A549 (cell line): ENCODE data around the gene PLOD2. TPM values are rescaled to one million over a fixed set of nuclear protein-coding genes. Genes with fewer than 3 reads are reported as not detected.

Source experiments
- ATAC-seq, 2 experiments: fragments of 200-7000 bp in 1 of 2; fragments of >200 bp in 1 of 2; cut with Nextera tagmentation in 1 of 2; cut with Tn5 transposase in 1 of 2; 3 replicates each; pipeline versions ENCODE4 v1.8.0 to v1.9.1; 2018 to 2020; ENCODE audit warnings: mild to moderate bottlenecking in 1 of 2, moderate library complexity in 1 of 2
- CTCF ChIA-PET: fragments of 300-600 bp; sonication (Branson Sonifier 250); formaldehyde crosslinking; extraction: SDS; loops from one replicate; lab custom pipeline; 2021; ENCODE audit warnings: antibody characterized with exemption, inconsistent platforms; lab: Yijun Ruan, JAX
- POLR2A ChIA-PET: fragments of 350-600 bp; formaldehyde crosslinking; extraction: SDS; loops from one replicate; lab custom pipeline; 2021; ENCODE audit warnings: antibody characterized with exemption, inconsistent platforms; lab: Yijun Ruan, JAX
- DNase-seq, 2 experiments: peaks; one replicate each; pipeline versions ENCODE4 v3.0.0 to v3.0.0-alpha.2; 2011 to 2016; ENCODE audit warnings: low read depth in 1 of 2, low spot score in 1 of 2
- FAIRE-seq: peaks from 2 replicates; lab custom pipeline; 2011; peaks lifted over from hg19 to GRCh38; lab: Jason Lieb, UNC
- H3K27ac ChIP-seq, 2 experiments: fragments of >200 bp; sonication (Bioruptor Twin); formaldehyde crosslinking; 3 replicates each; pipeline ENCODE4 v1.5.1; 2016 to 2017
- H3K4me1 ChIP-seq: fragments of >200 bp; sonication (Bioruptor Twin); formaldehyde crosslinking; 3 replicates; pipeline ENCODE4 v1.6.1; 2016
- H3K4me2 ChIP-seq: fragments of >200 bp; sonication (Bioruptor Twin); formaldehyde crosslinking; 3 replicates; pipeline ENCODE4 v1.6.1; 2016
- H3K4me3 ChIP-seq: fragments of >200 bp; sonication (Bioruptor Twin); formaldehyde crosslinking; 3 replicates; pipeline ENCODE4 v1.5.1; 2016
- H3K9me3 ChIP-seq: fragments of >200 bp; sonication (Bioruptor Twin); formaldehyde crosslinking; 3 replicates; pipeline ENCODE4 v1.6.1; 2016
- CBX8 ChIP-seq: fragments of 200-600 bp; sonication (generic); IDR thresholded peaks from 2 replicates; pipeline ENCODE4 v1.6.1; 2016
- CEBPB ChIP-seq, 2 experiments: fragments of >200 bp in 1 of 2; sonication (Bioruptor Twin) in 1 of 2; formaldehyde crosslinking in 1 of 2; IDR thresholded peaks; 2 replicates each; pipeline ENCODE4 v1.6.1; 2012 to 2016
- CHD4 ChIP-seq: fragments of 200-600 bp; sonication (generic); IDR thresholded peaks from 2 replicates; pipeline ENCODE4 v1.6.1; 2016; ENCODE audit warnings: antibody characterized with exemption, mild to moderate bottlenecking, borderline replicate concordance
- EHMT2 ChIP-seq: fragments of 200-600 bp; sonication (generic); IDR thresholded peaks from 2 replicates; pipeline ENCODE4 v1.6.1; 2016; ENCODE audit warnings: antibody characterized with exemption, low read depth, mild to moderate bottlenecking, moderate library complexity
- EP300 ChIP-seq, 2 experiments: fragments of >200 bp; sonication (Bioruptor Twin); formaldehyde crosslinking; IDR thresholded peaks; 2 replicates in 1 of 2; 3 replicates in 1 of 2; pipeline ENCODE4 v1.6.1; 2016 to 2017
- ESRRA ChIP-seq: fragments of 150-350 bp; IDR thresholded peaks from 2 replicates; pipeline ENCODE4 v1.6.1; 2014; ENCODE audit warnings: mild to moderate bottlenecking, low read length, borderline replicate concordance
- FOSL2 ChIP-seq, 2 experiments: fragments of 450-650 bp in 1 of 2; fragments of >200 bp in 1 of 2; sonication (Bioruptor Twin) in 1 of 2; formaldehyde crosslinking; IDR thresholded peaks; 2 replicates each; pipeline versions ENCODE4 v1.5.0 to v1.6.1; 2016 to 2020; ENCODE audit warnings: mild to moderate bottlenecking in 1 of 2, moderate library complexity in 1 of 2
- HDAC2 ChIP-seq: fragments of 200-600 bp; sonication (generic); IDR thresholded peaks from 2 replicates; pipeline ENCODE4 v1.6.1; 2016
- HOXB13 ChIP-seq: fragments of 250-450 bp; sonication (Bioruptor Pico); IDR thresholded peaks from 2 replicates; pipeline ENCODE4 v1.5.0; 2020; ENCODE audit warnings: low read depth, mild to moderate bottlenecking, moderate library complexity
- JUN ChIP-seq, 2 experiments: fragments of >200 bp; sonication (Bioruptor Twin); formaldehyde crosslinking; IDR thresholded peaks; 2 replicates in 1 of 2; 3 replicates in 1 of 2; pipeline ENCODE4 v1.6.1; 2016 to 2017
- JUNB ChIP-seq: fragments of >200 bp; sonication (Bioruptor Twin); formaldehyde crosslinking; IDR thresholded peaks from 2 replicates; pipeline ENCODE4 v1.6.1; 2016
- NFE2L2 ChIP-seq: fragments of 150-350 bp; conservative IDR thresholded peaks from 2 replicates; pipeline ENCODE4 v1.6.1; 2014; ENCODE audit warnings: low read length
- NPAS2 ChIP-seq: fragments of 250-450 bp; sonication (Bioruptor Pico); IDR thresholded peaks from 2 replicates; pipeline ENCODE4 v1.8.0; 2022; ENCODE audit warnings: mild to moderate bottlenecking, moderate library complexity, borderline replicate concordance
- NR3C1 ChIP-seq: fragments of >200 bp; sonication (Bioruptor Twin); formaldehyde crosslinking; IDR thresholded peaks from 3 replicates; pipeline ENCODE4 v1.6.1; 2017
- PHF8 ChIP-seq: fragments of 200-600 bp; sonication (generic); IDR thresholded peaks from 2 replicates; pipeline ENCODE4 v1.6.1; 2016; ENCODE audit warnings: low read depth, mild to moderate bottlenecking, antibody characterized with exemption, moderate library complexity, borderline replicate concordance
- RFX5 ChIP-seq: fragments of 450-650 bp; IDR thresholded peaks from 2 replicates; pipeline ENCODE4 v1.7.1; 2014; ENCODE audit warnings: antibody characterized with exemption, mild to moderate bottlenecking, moderate library complexity
- SREBF2 ChIP-seq: fragments of 450-650 bp; IDR thresholded peaks from 2 replicates; pipeline ENCODE4 v1.6.1; 2014; ENCODE audit warnings: mild to moderate bottlenecking, moderate library complexity
- WGBS: methylation state at CpG from one replicate; pipeline ENCODE4 v1.1.6; 2017; ENCODE audit errors: missing lambda C conversion rate; 5-methylcytosine and 5-hydroxymethylcytosine counted together
- polyA plus RNA-seq, 4 experiments: library from polyadenylated mRNA; depleted of rRNA in 3 of 4; stranded (reverse); fragments of >200 nt; fragmentation: RNase III in 1 of 4; extraction: RNeasy Plus Mini Kit Qiagen cat#74134 plus additional on column Dnase treatment in 1 of 4; gene quantifications; 2 replicates in 3 of 4; 3 replicates in 1 of 4; pipeline ENCODE4 v1.2.3, GENCODE V29; 2011 to 2017
- TF ChIP-seq, protein P1 (sequence below): IDR thresholded peaks from 2 replicates; pipeline ENCODE4 v1.6.1; 2012; ENCODE audit warnings: low read depth, borderline replicate concordance
- TF ChIP-seq, protein P2 (sequence below): fragments of 450-650 bp; IDR thresholded peaks from 2 replicates; pipeline ENCODE4 v1.6.1; 2014; ENCODE audit warnings: antibody characterized with exemption
- TF ChIP-seq, protein P3 (sequence below): fragments of >200 bp; sonication (Bioruptor Twin); formaldehyde crosslinking; IDR thresholded peaks from 3 replicates; pipeline ENCODE4 v1.5.1; 2016

The PLOD2 gene
- polyA plus RNA-seq, 2 of the 4 experiments (the other 2 are of a cell fraction), result 159 to 174 TPM

DNA sequence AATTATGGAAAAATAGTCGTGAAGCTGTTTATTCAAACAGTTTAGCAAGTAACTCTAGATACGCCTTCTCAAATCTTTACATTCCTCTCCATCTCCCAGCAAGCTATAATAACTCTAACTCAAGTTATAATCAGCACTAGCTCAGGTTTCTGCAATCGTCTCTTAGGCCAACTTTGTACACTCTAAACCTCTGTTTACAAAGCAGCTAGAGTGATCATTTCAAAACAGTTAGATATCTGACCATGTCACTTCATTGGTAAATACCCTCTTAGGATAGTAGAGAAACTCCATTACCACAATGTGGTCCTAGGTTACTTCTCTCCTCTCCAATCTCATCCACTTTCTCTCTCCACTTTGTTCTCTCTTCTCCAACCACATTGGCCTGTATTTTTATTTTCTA, 31.2 kb downstream of the PLOD2 start (continued):
- TF ChIP-seq, protein P1, sequence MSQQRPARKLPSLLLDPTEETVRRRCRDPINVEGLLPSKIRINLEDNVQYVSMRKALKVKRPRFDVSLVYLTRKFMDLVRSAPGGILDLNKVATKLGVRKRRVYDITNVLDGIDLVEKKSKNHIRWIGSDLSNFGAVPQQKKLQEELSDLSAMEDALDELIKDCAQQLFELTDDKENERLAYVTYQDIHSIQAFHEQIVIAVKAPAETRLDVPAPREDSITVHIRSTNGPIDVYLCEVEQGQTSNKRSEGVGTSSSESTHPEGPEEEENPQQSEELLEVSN, result no peak
- TF ChIP-seq, protein P2, sequence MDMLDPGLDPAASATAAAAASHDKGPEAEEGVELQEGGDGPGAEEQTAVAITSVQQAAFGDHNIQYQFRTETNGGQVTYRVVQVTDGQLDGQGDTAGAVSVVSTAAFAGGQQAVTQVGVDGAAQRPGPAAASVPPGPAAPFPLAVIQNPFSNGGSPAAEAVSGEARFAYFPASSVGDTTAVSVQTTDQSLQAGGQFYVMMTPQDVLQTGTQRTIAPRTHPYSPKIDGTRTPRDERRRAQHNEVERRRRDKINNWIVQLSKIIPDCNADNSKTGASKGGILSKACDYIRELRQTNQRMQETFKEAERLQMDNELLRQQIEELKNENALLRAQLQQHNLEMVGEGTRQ, result no peak

DNA sequence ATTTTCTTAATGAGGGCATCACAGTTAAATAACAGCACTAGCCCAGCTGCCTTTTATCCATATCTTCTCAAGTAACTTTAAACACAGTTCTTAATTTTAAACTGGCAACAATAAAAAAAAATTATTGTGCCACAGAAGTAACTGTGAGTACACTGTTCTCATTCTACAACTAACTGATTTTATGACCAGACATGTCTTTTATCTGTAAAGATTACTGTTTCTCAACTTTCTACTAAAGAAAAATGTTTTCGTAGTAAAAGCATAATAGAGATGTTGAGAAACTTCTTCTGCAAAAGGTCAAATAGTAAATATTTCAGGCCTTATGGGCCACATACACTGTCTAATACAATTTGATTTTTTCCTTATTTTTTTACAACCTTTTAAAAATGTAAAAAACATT, 32.0 kb downstream of the PLOD2 start:
- DNase-seq (no peak), FAIRE-seq (no peak), ATAC-seq (no peak)
- Histone ChIP-seq H3K4me2 (peak overlapping the region; percentile 0; the same call in 1 of the 3 replicates), H3K9me3 (peaks cover 6% of the 10 kb centered on the region; the same call in 1 of the 3 replicates), H3K27ac (0 out of 6 replicates have a peak overlapping the region, but pooled peaks of 1 of the 2 experiments have one; percentile 15), H3K4me1 (peaks cover 81% of the 10 kb centered on the region), H3K4me3 (no peak overlapping the region)
- POLR2A ChIA-PET, result interaction anchor here (1.3 kb wide), 1 partner anchor 32 kb away, joined by 4 read pairs; the partner anchor contains the start of gene PLOD2
- no peak for TF ChIP-seq EP300 (IDR thresholded peaks at IDR 0.05)
- TF ChIP-seq JUN (IDR thresholded peaks at IDR 0.05), result no peak
- no peak for TF ChIP-seq HDAC2
- no peak for TF ChIP-seq CEBPB (IDR thresholded peaks at IDR 0.05)
- TF ChIP-seq HOXB13 (CRISPR knock-in tag), result no peak
- no peak for TF ChIP-seq CHD4
- no peak for TF ChIP-seq FOSL2 (IDR thresholded peaks at IDR 0.05)
- no peak for TF ChIP-seq FOSL2 (CRISPR knock-in tag; IDR thresholded peaks at IDR 0.05)
- no peak for TF ChIP-seq RFX5
- no peak for TF ChIP-seq CBX8
- CTCF ChIA-PET, result interaction anchor here (1.3 kb wide), 1 partner anchor 17 kb away, joined by 3 read pairs; no protein-coding TSS in a partner anchor
- WGBS, result 82% methylated on average over 1 of the region's 1 CpG

DNA sequence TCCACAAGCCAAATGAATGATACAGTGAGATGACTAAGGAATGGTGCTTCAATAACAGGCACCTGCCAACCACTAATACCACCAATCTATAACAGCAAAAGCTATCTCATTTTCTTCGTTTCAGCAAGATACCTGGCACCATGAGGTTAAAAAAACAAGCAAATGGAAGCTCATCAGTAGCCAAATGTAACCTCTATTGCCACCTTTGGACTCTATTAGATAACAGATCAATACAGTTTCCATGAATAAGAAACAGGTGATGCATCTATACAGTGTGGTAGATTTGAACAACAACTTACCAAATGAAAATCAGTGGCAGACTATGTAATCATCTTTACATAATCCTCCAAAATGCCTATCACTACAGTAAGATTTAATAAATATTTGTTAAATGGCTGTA, 32.8 kb downstream of the PLOD2 start:
- no peak overlapping the region for H3K27ac ChIP-seq
- peaks cover 6% of the 10 kb centered on the region; the same call in 1 of the 3 replicates for H3K9me3 ChIP-seq
- ChIA-PET CTCF (interaction anchor here (1.0 to 1.6 kb wide), 2 partner anchors 22 to 64 kb away, joined by 3 to 5 read pairs; no protein-coding TSS in a partner anchor), POLR2A (interaction anchor here (1.0 kb wide), 1 partner anchor 33 kb away, joined by 5 read pairs; the partner anchor contains the start of gene PLOD2)
- FAIRE-seq (no peak), ATAC-seq (no peak), DNase-seq (no peak)
- peaks cover 81% of the 10 kb centered on the region for H3K4me1 ChIP-seq
- no peak overlapping the region for H3K4me2 ChIP-seq
- WGBS, result 70% methylated on average over 1 of the region's 1 CpG
- no peak overlapping the region for H3K4me3 ChIP-seq
- TF ChIP-seq EHMT2, result no peak
- no peak for TF ChIP-seq NR3C1
- TF ChIP-seq JUNB, result no peak
- no peak for TF ChIP-seq PHF8
- TF ChIP-seq, protein P2, result no peak
- TF ChIP-seq NPAS2 (CRISPR knock-in tag), result no peak
- no peak for TF ChIP-seq ESRRA
- TF ChIP-seq, protein P3, sequence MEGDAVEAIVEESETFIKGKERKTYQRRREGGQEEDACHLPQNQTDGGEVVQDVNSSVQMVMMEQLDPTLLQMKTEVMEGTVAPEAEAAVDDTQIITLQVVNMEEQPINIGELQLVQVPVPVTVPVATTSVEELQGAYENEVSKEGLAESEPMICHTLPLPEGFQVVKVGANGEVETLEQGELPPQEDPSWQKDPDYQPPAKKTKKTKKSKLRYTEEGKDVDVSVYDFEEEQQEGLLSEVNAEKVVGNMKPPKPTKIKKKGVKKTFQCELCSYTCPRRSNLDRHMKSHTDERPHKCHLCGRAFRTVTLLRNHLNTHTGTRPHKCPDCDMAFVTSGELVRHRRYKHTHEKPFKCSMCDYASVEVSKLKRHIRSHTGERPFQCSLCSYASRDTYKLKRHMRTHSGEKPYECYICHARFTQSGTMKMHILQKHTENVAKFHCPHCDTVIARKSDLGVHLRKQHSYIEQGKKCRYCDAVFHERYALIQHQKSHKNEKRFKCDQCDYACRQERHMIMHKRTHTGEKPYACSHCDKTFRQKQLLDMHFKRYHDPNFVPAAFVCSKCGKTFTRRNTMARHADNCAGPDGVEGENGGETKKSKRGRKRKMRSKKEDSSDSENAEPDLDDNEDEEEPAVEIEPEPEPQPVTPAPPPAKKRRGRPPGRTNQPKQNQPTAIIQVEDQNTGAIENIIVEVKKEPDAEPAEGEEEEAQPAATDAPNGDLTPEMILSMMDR, result no peak
- no peak for TF ChIP-seq NFE2L2
- TF ChIP-seq RFX5, result no peak
- TF ChIP-seq SREBF2, result no peak
- TF ChIP-seq, all 56 proteins: peak for 0
